Measurements from ENCODE around the gene KIFC3.
"Not testable (repeated sequence)": the region's sequence is repeated elsewhere in the genome, so short reads cannot be mapped to it uniquely, and the experiment has no call there.

KIFC3 gene

DNA sequence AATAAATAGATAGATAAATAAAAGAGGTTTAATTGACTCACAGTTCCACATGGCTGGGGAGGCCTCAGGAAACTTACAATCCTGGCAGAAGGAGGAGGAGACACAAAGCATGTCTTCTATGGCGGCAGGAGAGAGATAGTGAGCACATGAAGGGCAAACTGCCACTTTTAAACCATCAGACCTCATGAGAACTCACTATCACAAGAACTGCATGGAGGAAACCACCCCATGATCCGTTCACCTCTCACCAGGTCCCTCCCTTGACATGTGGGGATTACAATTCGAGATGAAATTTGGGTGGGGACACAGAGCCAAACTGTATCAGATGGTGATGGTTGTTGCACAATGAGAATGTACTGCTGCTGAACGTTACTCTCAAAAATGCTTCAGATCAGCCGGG is 22.5 kb downstream of the KIFC3 start:
- not testable (repeated sequence) for H3K4me1 ChIP-seq (ENCODE audit: control insufficient read depth in 1 of 2, insufficient read depth in 2 of 2, low read length in 2 of 2); H3K4me3 ChIP-seq (ENCODE audit: low read depth in 1 of 2, low read length in 2 of 2); H3K9ac ChIP-seq (ENCODE audit: low read depth in 1 of 2, low read length in 2 of 2); H3K9me3 ChIP-seq (ENCODE audit: control insufficient read depth in 1 of 2, low read length in 2 of 2); H3K27ac ChIP-seq (ENCODE audit: low read depth, low read length); H3K27me3 ChIP-seq (ENCODE audit: control insufficient read depth in 1 of 2, insufficient read depth in 2 of 2, low read length in 2 of 2)
- H3K36me3 ChIP-seq (ENCODE audit: control insufficient read depth in 1 of 2, insufficient read depth in 2 of 2, low read length in 2 of 2), result peaks cover 0 to 10% of the 10 kb centered on the region in 2 donors

DNA sequence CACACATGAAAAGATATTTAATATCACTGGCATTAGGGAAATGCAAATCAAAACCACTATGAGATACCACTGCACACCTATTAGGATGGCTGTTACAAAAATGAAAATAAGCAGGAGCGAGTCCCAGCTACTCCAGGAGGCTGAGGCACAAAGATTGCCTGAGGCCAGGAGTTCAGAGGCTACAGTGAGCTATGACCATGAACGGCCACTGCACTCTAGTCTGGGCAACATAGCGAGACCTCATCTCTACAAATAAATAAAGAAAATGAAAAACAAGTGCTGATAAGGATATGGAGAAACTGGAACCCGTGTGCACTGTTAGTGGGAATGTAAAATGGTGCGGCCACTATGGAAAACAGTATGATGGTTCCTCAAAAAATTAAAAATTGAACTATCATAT is 23.6 kb downstream of the KIFC3 start:
- no peak overlapping the region for H3K4me3 ChIP-seq (ENCODE audit: low read depth in 1 of 2, low read length in 2 of 2)
- H3K9ac ChIP-seq (ENCODE audit: low read depth in 1 of 2, low read length in 2 of 2), result no peak overlapping the region
- H3K9me3 ChIP-seq (ENCODE audit: control insufficient read depth in 1 of 2, low read length in 2 of 2), result no peaks in the 10 kb centered on the region
- peaks cover 0 to 10% of the 10 kb centered on the region in 2 donors for H3K36me3 ChIP-seq (ENCODE audit: control insufficient read depth in 1 of 2, insufficient read depth in 2 of 2, low read length in 2 of 2)
- no peaks in the 10 kb centered on the region for H3K4me1 ChIP-seq (ENCODE audit: control insufficient read depth in 1 of 2, insufficient read depth in 2 of 2, low read length in 2 of 2)
- H3K27ac ChIP-seq (ENCODE audit: low read depth, low read length), result no peak overlapping the region
- H3K27me3 ChIP-seq (ENCODE audit: control insufficient read depth in 1 of 2, insufficient read depth in 2 of 2, low read length in 2 of 2), result no peaks in the 10 kb centered on the region

DNA sequence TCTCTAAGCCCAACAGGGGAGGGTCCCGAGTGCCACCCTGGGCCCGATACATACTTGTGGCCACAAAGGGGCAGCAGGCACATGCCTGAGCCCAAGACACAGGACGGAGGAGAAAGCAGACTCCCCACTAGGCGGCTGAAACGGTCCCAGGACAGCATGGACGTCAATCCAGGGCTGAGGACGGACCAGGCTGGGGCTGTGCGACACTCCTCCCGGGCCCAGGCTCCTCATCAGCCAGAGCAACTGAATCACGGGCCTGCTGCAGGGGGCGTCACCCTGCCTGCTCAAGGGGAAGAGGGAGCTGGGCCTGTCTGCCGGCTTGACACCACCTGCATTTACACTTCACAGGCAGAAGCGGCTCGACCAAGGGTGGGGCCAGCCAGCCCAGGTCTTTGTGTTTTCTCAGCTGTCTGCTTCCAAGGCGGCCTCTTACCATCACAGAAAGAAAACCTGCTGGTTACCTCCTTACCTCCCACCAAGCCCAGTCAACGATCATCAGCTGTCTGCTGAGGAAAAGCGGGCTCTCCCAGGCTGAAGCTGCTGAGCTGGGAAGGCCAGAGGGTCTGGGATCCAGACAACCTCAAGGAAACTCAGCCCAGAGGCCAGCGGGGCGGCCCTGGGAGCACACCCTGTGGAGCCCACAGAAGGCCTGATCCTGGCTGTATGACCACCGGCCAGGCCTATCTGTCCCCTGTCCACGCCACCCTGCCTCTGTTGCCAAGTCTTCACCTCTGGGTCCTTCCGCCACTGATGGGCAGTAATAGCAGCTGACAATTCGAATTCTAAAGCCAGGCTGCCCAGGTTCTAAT is 26.4 kb downstream of the KIFC3 start:
- no peak overlapping the region for H3K27ac ChIP-seq (ENCODE audit: low read depth, low read length)
- H3K4me3 ChIP-seq (ENCODE audit: low read depth in 1 of 2, low read length in 2 of 2), result no peak overlapping the region
- no peaks in the 10 kb centered on the region for H3K9me3 ChIP-seq (ENCODE audit: control insufficient read depth in 1 of 2, low read length in 2 of 2)
- no peaks in the 10 kb centered on the region for H3K4me1 ChIP-seq (ENCODE audit: control insufficient read depth in 1 of 2, insufficient read depth in 2 of 2, low read length in 2 of 2)
- H3K36me3 ChIP-seq (ENCODE audit: control insufficient read depth in 1 of 2, insufficient read depth in 2 of 2, low read length in 2 of 2), result peaks cover 0 to 16% of the 10 kb centered on the region in 2 donors
- H3K27me3 ChIP-seq (ENCODE audit: control insufficient read depth in 1 of 2, insufficient read depth in 2 of 2, low read length in 2 of 2), result no peaks in the 10 kb centered on the region
- no peak overlapping the region for H3K9ac ChIP-seq (ENCODE audit: low read depth in 1 of 2, low read length in 2 of 2)

DNA sequence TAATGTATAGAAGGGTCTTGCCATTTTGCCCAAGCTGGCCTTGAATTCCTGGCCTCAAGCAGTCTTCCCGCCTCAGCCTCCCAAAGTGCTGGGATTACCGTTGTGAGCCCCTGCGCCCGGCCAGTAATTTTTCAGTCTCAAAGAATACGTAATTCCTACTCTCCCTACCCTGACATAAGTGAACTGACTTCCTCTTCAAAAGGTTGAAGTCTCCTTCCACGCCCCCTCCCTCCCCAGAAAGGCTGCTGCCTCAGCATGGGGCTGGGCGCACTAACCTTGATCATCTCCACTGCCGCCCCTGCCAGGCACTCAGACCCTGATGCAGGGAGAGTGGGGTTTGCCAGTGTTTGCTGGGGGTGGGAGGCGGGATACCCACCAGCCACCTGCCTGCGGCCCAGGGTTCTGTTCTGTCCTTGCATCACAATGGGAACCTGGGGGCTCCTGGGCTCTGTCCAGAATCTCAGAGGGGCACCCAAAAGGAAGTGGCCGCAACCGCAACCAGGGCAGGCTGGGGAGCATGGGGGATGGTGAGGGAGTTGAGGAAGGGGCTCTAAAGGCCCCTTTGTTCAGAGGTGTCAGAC is 27.5 kb downstream of the KIFC3 start:
- Histone ChIP-seq H3K9ac (ENCODE audit: low read depth in 1 of 2, low read length in 2 of 2) (no peak overlapping the region), H3K4me3 (ENCODE audit: low read depth in 1 of 2, low read length in 2 of 2) (no peak overlapping the region), H3K27me3 (ENCODE audit: control insufficient read depth in 1 of 2, insufficient read depth in 2 of 2, low read length in 2 of 2) (no peaks in the 10 kb centered on the region), H3K4me1 (ENCODE audit: control insufficient read depth in 1 of 2, insufficient read depth in 2 of 2, low read length in 2 of 2) (no peaks in the 10 kb centered on the region), H3K36me3 (ENCODE audit: control insufficient read depth in 1 of 2, insufficient read depth in 2 of 2, low read length in 2 of 2) (peaks cover 0 to 25% of the 10 kb centered on the region in 2 donors), H3K27ac (ENCODE audit: low read depth, low read length) (no peak overlapping the region), H3K9me3 (ENCODE audit: control insufficient read depth in 1 of 2, low read length in 2 of 2) (no peaks in the 10 kb centered on the region)

DNA sequence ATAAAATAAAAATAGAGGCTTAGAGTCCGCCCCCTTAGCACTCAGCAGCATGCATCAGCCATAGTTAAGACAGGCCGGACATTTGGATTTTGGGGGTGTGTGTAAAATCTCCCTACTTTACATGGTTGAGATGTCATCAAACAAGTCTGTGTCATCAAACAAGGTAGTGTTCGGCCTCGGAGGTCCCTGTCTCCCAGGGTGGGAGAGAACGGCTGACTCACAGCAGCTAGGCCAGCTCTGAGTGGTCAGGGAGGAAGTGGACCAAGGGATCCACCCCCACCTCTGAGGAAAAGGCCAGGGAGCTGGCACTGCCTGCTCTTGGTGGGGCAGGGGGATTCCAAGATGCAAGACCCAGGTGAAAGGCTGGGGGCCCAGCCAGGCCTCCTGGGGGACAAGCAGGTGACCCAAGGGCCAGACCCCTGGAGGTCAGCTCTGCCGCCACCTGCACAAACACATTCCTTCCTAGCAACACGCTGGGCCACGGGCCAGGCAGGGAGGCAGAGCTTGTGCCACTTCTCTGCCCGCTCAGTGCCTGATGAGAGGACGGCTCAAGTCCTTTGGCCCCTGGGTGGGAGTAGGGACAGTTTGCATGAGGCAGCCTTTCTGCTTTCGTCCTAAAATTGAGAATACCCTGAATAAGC is 28.5 kb downstream of the KIFC3 start:
- no peak overlapping the region for H3K9ac ChIP-seq (ENCODE audit: low read depth in 1 of 2, low read length in 2 of 2)
- H3K27me3 ChIP-seq (ENCODE audit: control insufficient read depth in 1 of 2, insufficient read depth in 2 of 2, low read length in 2 of 2), result no peaks in the 10 kb centered on the region
- H3K36me3 ChIP-seq (ENCODE audit: control insufficient read depth in 1 of 2, insufficient read depth in 2 of 2, low read length in 2 of 2), result peaks cover 0 to 26% of the 10 kb centered on the region in 2 donors
- H3K4me1 ChIP-seq (ENCODE audit: control insufficient read depth in 1 of 2, insufficient read depth in 2 of 2, low read length in 2 of 2), result no peaks in the 10 kb centered on the region
- H3K9me3 ChIP-seq (ENCODE audit: control insufficient read depth in 1 of 2, low read length in 2 of 2), result no peaks in the 10 kb centered on the region
- no peak overlapping the region for H3K27ac ChIP-seq (ENCODE audit: low read depth, low read length)
- H3K4me3 ChIP-seq (ENCODE audit: low read depth in 1 of 2, low read length in 2 of 2), result no peak overlapping the region

DNA sequence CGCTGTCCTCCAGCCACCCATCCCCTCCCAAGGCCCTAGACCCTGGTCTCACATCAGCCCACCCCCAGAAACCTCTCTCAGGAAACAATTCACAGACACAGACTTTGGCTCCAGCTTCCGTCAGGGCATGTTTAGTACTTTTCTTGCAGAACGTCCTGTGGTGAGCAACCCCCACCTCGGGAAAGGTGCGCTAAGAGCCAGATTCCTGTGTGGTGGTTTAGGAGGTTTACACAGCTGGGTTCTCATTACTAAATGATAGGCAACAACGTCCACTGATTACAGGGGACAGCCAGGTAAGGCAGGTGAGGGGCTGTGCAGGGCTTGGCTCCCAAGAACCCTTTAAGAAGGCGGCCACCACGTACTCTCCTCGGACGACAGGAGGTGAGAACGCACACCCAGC is 29.3 kb downstream of the KIFC3 start:
- peaks cover 0 to 26% of the 10 kb centered on the region in 2 donors for H3K36me3 ChIP-seq (ENCODE audit: control insufficient read depth in 1 of 2, insufficient read depth in 2 of 2, low read length in 2 of 2)
- H3K27me3 ChIP-seq (ENCODE audit: control insufficient read depth in 1 of 2, insufficient read depth in 2 of 2, low read length in 2 of 2), result no peaks in the 10 kb centered on the region
- H3K9me3 ChIP-seq (ENCODE audit: control insufficient read depth in 1 of 2, low read length in 2 of 2), result no peaks in the 10 kb centered on the region
- H3K9ac ChIP-seq (ENCODE audit: low read depth in 1 of 2, low read length in 2 of 2), result no peak overlapping the region
- no peak overlapping the region for H3K27ac ChIP-seq (ENCODE audit: low read depth, low read length)
- H3K4me3 ChIP-seq (ENCODE audit: low read depth in 1 of 2, low read length in 2 of 2), result no peak overlapping the region
- H3K4me1 ChIP-seq (ENCODE audit: control insufficient read depth in 1 of 2, insufficient read depth in 2 of 2, low read length in 2 of 2), result no peaks in the 10 kb centered on the region

DNA sequence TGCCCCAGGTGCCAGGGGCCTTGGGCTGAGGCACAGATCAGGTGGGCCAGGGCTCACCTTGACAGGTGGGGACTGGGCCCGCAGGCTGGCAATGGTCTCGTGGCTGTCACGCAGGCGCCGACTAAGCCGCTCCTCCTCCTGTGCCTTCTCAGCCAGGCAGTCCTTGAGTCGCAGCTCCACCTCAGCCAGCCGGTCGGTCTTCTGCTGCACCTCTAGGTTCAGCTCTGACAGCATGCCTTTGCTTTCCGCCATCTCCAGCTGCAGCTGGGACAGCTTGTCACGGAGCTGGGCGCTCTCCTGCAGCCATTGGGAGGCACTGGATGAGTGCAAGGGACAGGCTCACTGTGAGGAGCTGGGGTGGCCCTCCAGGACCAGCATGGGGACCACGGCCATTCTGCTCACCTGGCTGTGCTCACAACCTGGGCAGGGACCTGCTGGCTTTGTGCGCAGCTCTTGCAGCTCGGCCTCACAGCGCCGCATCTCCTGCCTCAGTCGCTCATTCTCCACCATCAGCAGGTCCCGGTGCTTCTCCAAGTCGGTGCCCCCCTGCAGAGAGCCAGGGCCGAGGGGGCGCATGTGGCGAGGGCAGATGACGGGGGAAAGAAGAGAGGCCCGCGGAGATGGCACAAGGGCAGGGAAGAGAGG is 31.0 kb downstream of the KIFC3 start:
- H3K4me1 ChIP-seq (ENCODE audit: control insufficient read depth in 1 of 2, insufficient read depth in 2 of 2, low read length in 2 of 2), result no peaks in the 10 kb centered on the region
- no peaks in the 10 kb centered on the region for H3K27me3 ChIP-seq (ENCODE audit: control insufficient read depth in 1 of 2, insufficient read depth in 2 of 2, low read length in 2 of 2)
- H3K36me3 ChIP-seq (ENCODE audit: control insufficient read depth in 1 of 2, insufficient read depth in 2 of 2, low read length in 2 of 2), result peaks cover 0 to 36% of the 10 kb centered on the region in 2 donors
- H3K9me3 ChIP-seq (ENCODE audit: control insufficient read depth in 1 of 2, low read length in 2 of 2), result no peaks in the 10 kb centered on the region
- H3K9ac ChIP-seq (ENCODE audit: low read depth in 1 of 2, low read length in 2 of 2), result no peak overlapping the region
- H3K27ac ChIP-seq (ENCODE audit: low read depth, low read length), result no peak overlapping the region
- H3K4me3 ChIP-seq (ENCODE audit: low read depth in 1 of 2, low read length in 2 of 2), result no peak overlapping the region

DNA sequence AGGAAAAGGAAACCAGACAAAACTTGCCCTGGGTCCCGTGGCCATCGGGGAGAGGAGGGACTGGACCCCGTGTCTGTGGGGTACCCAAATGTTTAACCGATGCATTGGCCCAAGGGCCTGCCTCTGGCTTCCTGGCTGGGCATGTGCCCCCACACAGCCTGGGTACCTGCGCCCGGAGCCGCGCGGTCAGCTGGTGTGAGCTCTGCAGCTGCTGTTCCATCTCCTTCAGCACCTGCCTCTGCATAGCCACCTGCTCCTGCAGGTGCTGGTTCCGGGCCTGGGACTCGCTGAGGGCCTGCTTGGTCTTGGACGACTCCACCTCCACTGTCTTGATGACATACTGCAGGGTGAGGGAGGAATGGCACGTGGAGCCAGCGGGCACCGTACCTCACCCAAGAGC is 31.9 kb downstream of the KIFC3 start:
- Histone ChIP-seq H3K9me3 (ENCODE audit: control insufficient read depth in 1 of 2, low read length in 2 of 2) (no peaks in the 10 kb centered on the region), H3K36me3 (ENCODE audit: control insufficient read depth in 1 of 2, insufficient read depth in 2 of 2, low read length in 2 of 2) (peaks cover 0 to 28% of the 10 kb centered on the region in 2 donors), H3K4me1 (ENCODE audit: control insufficient read depth in 1 of 2, insufficient read depth in 2 of 2, low read length in 2 of 2) (no peaks in the 10 kb centered on the region), H3K27me3 (ENCODE audit: control insufficient read depth in 1 of 2, insufficient read depth in 2 of 2, low read length in 2 of 2) (no peaks in the 10 kb centered on the region), H3K9ac (ENCODE audit: low read depth in 1 of 2, low read length in 2 of 2) (no peak overlapping the region), H3K27ac (ENCODE audit: low read depth, low read length) (no peak overlapping the region), H3K4me3 (ENCODE audit: low read depth in 1 of 2, low read length in 2 of 2) (no peak overlapping the region)

DNA sequence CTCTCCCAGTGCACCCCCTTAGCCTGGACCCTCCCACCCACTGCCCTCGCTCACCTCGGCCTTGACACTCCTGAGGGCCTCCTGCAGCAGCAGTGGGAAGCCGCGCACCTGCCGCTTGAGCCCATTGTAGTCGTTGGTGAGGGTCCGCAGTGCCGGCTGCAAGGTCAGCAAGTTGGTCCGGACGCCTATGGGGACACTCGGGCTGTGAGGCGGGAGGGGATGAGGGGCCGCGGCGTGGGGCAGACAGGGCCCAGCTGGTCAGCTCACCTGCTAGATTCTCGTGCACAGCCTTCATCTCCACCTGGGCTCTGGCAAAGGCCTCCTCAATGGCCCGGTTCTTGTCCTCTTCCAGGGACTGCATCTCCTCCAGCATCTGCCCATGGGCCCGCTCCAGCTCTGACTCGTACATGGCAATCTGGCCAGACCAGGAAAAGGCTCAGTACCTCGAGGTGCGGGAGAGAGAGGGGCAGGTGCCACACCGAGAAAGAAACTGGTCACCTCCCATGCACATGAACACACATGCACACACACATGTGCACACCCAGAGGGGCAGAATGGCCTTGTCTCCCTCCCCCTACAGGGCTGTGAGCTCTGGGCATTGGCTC is 32.6 kb downstream of the KIFC3 start:
- no peak overlapping the region for H3K27ac ChIP-seq (ENCODE audit: low read depth, low read length)
- H3K9ac ChIP-seq (ENCODE audit: low read depth in 1 of 2, low read length in 2 of 2), result no peak overlapping the region
- H3K27me3 ChIP-seq (ENCODE audit: control insufficient read depth in 1 of 2, insufficient read depth in 2 of 2, low read length in 2 of 2), result no peaks in the 10 kb centered on the region
- peaks cover 0 to 25% of the 10 kb centered on the region in 2 donors for H3K36me3 ChIP-seq (ENCODE audit: control insufficient read depth in 1 of 2, insufficient read depth in 2 of 2, low read length in 2 of 2)
- H3K4me1 ChIP-seq (ENCODE audit: control insufficient read depth in 1 of 2, insufficient read depth in 2 of 2, low read length in 2 of 2), result no peaks in the 10 kb centered on the region
- no peaks in the 10 kb centered on the region for H3K9me3 ChIP-seq (ENCODE audit: control insufficient read depth in 1 of 2, low read length in 2 of 2)
- H3K4me3 ChIP-seq (ENCODE audit: low read depth in 1 of 2, low read length in 2 of 2), result no peak overlapping the region

Measured in duodenal mucosa (tissue), 2 donors.